ENCODE data around the gene AFF4. TPM values are rescaled to one million over a fixed set of nuclear protein-coding genes. Genes with fewer than 3 reads are reported as not detected.

AFF4 gene
- total and polyA plus RNA-seq, 2 of the 4 experiments (the other 2 are of a cell fraction) = 27.3 to 57.2 TPM

DNA sequence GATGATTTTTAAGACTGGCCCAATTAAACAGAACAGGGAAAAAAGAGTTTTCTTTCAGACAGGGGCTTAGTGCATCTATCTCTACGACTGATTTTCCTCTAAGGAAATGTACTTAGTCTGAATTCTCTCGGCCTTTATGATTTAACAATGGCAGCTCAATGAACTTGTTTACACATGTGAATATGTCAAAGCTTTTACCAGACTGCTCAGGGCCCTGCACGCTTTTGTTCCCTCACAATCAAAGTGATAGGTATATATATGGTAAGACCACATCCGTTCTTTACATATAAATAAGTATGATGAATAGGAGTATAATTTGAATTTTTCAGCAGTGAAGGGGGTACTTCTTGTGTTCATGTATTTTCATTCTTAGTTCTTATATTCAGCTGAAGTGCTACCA is 62.4 kb downstream of the AFF4 start:
- H4K20me1 ChIP-seq (ENCODE audit: insufficient read depth, low read length) = peaks cover 19% of the 10 kb centered on the region; the same call in 1 of the 2 replicates
- H2AFZ ChIP-seq (replicated peaks; ENCODE audit: low read length, poor library complexity) = no peak overlapping the region
- no peaks in the 10 kb centered on the region for H3K4me1 ChIP-seq (ENCODE audit: control insufficient read depth, insufficient read depth, low read length)
- TF ChIP-seq ELK1 (IDR thresholded peaks at IDR 0.05; ENCODE audit: borderline replicate concordance, low read depth, low read length) = no peak
- no peak for TF ChIP-seq RCOR1 (IDR thresholded peaks at IDR 0.05; ENCODE audit: insufficient replicate concordance, low read length)
- no peak for TF ChIP-seq FOS (IDR thresholded peaks at IDR 0.05; ENCODE audit: low read depth, low read length)
- TF ChIP-seq POLR2A (IDR thresholded peaks at IDR 0.05; ENCODE audit: low read depth, low read length) = no peak
- TF ChIP-seq, protein P1, sequence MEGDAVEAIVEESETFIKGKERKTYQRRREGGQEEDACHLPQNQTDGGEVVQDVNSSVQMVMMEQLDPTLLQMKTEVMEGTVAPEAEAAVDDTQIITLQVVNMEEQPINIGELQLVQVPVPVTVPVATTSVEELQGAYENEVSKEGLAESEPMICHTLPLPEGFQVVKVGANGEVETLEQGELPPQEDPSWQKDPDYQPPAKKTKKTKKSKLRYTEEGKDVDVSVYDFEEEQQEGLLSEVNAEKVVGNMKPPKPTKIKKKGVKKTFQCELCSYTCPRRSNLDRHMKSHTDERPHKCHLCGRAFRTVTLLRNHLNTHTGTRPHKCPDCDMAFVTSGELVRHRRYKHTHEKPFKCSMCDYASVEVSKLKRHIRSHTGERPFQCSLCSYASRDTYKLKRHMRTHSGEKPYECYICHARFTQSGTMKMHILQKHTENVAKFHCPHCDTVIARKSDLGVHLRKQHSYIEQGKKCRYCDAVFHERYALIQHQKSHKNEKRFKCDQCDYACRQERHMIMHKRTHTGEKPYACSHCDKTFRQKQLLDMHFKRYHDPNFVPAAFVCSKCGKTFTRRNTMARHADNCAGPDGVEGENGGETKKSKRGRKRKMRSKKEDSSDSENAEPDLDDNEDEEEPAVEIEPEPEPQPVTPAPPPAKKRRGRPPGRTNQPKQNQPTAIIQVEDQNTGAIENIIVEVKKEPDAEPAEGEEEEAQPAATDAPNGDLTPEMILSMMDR (conservative IDR thresholded peaks at IDR 0.05; ENCODE audit: low read depth, low read length) = no peak
- TF ChIP-seq, protein P2, sequence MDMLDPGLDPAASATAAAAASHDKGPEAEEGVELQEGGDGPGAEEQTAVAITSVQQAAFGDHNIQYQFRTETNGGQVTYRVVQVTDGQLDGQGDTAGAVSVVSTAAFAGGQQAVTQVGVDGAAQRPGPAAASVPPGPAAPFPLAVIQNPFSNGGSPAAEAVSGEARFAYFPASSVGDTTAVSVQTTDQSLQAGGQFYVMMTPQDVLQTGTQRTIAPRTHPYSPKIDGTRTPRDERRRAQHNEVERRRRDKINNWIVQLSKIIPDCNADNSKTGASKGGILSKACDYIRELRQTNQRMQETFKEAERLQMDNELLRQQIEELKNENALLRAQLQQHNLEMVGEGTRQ (IDR thresholded peaks at IDR 0.05; ENCODE audit: low read depth, low read length) = no peak
- H3K14ac ChIP-seq (replicated peaks; ENCODE audit: low read depth, low read length) = no peak overlapping the region
- no peak overlapping the region for H2BK120ac ChIP-seq (ENCODE audit: low read depth, low read length)
- peaks cover 27% of the 10 kb centered on the region for H3K36me3 ChIP-seq (ENCODE audit: control insufficient read depth, insufficient read depth, low read length)
- no peak overlapping the region for H2AK5ac ChIP-seq (ENCODE audit: low read depth, low read length)
- H2AK9ac ChIP-seq (replicated peaks; ENCODE audit: low read depth, low read length, poor library complexity) = no peak overlapping the region
- no peak overlapping the region for H3K4me2 ChIP-seq (ENCODE audit: low read depth, low read length)
- H3K27me3 ChIP-seq (ENCODE audit: control insufficient read depth, insufficient read depth, low read length) = no peaks in the 10 kb centered on the region
- dilution Hi-C loops (cut with HindIII; ENCODE audit: low sequenced_read_pairs, unreplicated experiment) = no loop called here
- no peak overlapping the region for H3K23ac ChIP-seq (ENCODE audit: low read depth, low read length)
- no peak overlapping the region for H3K9ac ChIP-seq (ENCODE audit: low read depth, low read length)
- no peak overlapping the region for H4K8ac ChIP-seq (ENCODE audit: low read depth in 2 of 2, low read length in 2 of 2)
- no TSS peak for BruUV-seq (replicated peaks)
- intact Hi-C loops (cut with micrococcal nuclease) = no loop called here
- H3K9me1 ChIP-seq (ENCODE audit: insufficient read depth, low read length) = 0 out of 2 replicates have a peak, but pooled peaks cover 2% of the 10 kb centered on the region
- no peak overlapping the region for H3K56ac ChIP-seq (ENCODE audit: extremely low read depth, insufficient read depth, low read length)
- no peak overlapping the region for H3K4ac ChIP-seq (ENCODE audit: low read depth, low read length)
- no peak overlapping the region for H4K5ac ChIP-seq (ENCODE audit: low read depth, low read length)
- H2BK20ac ChIP-seq (ENCODE audit: low read depth, low read length) = no peak overlapping the region
- POLR2A ChIA-PET (ENCODE audit: unreplicated experiment) = no interaction called here
- no CpG with 5 or more reads among the region's 4 CpGs for WGBS, 2 experiments (ENCODE audit: extremely low coverage in 2 of 2, insufficient read length in 1 of 2)
- CTCF ChIA-PET = no interaction called here
- no peak overlapping the region for H3K18ac ChIP-seq (ENCODE audit: low read depth, low read length)
- DNase-seq (no peak), ATAC-seq (ENCODE audit: low read depth) (no peak)
- H4K91ac ChIP-seq (ENCODE audit: insufficient read depth, low read depth, low read length) = no peak overlapping the region
- H3K79me1 ChIP-seq (ENCODE audit: low read depth in 1 of 2, low read length in 2 of 2) = peaks cover 23 to 44% of the 10 kb centered on the region in 2 experiments
- no peaks in the 10 kb centered on the region for H3K9me3 ChIP-seq (ENCODE audit: control insufficient read depth, insufficient read depth, low read length)
- in situ Hi-C loops (cut with MboI; ENCODE audit: low sequenced_read_pairs) = no loop called here
- no peak overlapping the region for H2BK15ac ChIP-seq (ENCODE audit: low read depth, low read length)
- no peak overlapping the region for H2BK5ac ChIP-seq (ENCODE audit: low read depth, low read length, poor library complexity, severe bottlenecking)
- H3K4me3 ChIP-seq (ENCODE audit: insufficient read depth, low read depth, low read length) = no peak overlapping the region
- no peak overlapping the region for H3K27ac ChIP-seq (ENCODE audit: insufficient read depth, low read length)
